DLD1 (cell line): ENCODE measurements around the gene RNLS.

ENCODE experiments used
- in situ Hi-C: cut with HindIII; loops from 2 replicates; pipeline ENCODE4 v1.10.0; 2017; ENCODE audit warnings: low sequenced_read_pairs

RNLS gene

DNA sequence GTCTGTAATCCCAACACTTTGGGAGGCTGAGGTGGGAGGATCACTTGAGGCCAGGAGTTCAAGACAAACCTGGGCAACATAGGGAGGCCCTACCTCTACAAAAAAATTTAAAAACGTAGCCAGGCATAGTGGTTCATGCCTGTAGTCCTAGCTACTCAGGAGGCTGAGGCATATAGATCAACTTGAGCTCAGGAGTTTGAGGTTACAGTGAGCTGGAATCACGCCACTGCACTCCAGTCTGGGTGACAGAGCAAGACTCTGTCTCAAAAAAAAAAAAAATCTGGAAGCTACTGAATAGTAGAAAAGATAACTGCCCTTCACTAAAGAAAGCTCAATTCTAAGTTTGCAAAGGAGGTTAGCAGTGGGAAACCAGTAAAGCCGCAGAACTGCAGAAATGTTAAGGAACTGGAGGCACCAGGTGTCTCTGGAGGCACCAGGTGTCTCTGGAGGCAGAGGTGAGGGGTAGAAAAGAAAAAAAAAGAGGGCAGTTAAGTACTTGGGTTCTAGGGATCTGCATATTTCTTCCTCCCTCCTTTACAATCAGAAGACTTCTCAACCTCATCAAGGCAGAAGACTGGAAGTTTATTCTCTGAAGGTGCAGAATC lies 56.5 kb downstream of the RNLS start:
- in situ Hi-C loops = no loop called here

DNA sequence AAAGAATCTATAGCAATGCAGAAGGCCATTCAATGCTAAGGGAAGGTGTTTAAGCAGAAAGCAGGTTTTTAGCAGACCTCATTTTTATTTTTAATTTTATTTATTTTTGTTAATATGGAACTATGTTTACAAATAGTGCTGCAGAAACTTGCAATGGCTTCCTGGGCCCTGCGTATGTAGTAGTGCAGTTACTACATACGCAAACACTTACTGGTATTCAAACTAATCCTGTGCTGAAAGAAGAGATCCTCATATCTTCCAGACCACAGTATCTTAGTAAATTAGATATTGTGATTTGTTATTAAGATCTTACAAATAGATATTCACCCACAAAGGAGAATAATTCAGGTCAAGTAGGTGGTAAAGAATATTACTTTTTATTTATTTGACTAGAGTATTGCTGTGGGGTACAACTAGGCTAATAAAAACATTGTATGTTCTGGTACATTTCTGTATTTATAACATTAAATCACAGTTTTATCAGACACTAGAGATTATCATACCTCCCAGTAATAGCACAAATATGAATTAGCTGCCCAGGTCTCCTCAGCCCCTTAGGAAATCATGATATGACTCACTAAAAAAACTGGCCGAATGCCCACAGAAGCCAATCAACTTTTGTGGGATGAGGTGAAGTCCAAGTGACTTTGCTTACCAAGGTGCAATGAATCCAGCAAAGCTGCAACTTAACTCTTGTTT lies 57.6 kb downstream of the RNLS start:
- in situ Hi-C loops = no loop called here

DNA sequence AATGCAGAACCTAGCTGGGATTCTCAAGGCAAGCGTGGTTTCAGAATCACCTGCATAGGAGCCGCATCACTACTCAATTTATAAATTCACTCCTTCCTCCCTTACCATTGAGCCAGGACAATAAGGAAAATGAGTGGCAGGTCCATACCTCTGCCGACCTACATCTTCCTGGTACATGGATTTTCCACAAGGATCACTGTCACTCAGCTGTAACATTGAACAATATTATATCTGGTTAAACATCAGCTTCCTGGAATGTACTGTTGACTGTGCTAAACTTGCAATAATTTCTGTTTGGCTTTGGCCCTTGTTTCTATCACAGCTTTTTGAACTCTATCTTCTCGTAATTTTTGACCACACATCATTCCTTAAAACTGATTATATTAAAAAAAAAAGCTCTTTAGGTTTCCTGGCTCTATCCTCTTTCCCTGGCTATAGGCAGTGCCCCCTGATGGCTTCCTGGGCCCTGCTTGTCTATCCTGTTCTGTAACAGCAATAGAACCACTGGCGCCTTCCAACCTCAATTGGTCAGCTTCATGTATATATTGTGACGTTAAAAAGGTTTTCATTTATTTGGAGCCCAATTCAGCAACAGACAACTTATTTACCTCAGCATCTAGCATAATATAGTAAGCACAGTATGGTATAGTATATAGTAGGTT lies 59.2 kb downstream of the RNLS start:
- in situ Hi-C loops = no loop called here

DNA sequence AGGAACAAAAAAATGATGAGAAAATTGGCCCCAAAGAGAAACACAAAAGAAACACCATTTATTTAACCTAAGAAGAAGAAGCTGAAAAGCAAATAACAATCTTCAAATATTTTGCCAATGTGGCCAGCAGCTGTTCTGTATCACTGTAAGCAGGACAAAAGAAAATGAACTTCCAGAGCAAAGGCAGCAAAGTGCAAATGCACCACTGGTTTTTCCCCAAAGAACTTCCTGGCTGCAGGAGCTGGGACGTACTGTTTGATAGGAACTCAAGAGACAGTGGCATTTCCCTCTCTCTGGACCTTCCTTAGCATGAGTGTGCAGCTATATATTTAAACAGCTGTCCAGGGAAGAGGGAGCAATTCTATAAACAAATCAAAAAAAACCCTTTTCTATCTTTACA lies 60.4 kb downstream of the RNLS start:
- in situ Hi-C loops = no loop called here

DNA sequence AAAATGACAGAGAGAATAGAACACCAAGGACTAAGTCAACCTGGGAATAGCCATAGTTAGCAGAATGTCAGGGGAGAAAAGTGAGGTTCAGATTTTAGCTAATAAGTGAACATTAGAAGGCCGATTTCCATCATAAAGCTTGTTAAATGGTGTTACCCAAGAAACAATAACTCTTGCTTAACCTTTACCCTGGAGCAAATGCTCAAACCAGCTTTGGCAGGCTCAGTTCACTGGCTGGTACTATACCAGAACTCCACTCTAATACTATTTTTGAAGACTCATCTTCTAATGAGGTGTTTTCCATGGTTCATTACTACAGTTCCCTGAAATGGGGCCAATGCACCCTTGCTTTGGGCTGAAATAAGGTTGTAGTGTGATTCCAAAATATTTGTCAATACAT lies 61.3 kb downstream of the RNLS start:
- in situ Hi-C loops = no loop called here

DNA sequence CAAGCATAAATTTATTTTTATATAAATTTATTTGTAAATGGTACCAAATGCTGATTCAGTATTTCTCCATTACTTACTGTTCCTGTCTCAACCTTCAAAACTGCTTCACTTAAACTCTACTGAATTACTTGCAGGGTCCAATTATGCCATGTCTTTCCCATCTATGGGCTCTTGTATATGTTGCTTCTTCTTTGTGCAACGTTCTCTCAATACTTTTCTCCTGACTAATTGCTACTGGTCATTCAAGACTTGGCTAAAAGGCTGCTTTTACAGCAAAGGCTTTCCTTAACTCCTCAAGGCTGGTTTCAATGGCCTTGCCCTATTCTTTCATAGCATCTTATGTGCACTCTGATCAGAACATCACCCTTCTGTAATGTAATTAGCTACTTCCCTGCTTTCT lies 67.9 kb downstream of the RNLS start:
- in situ Hi-C loops = no loop called here

DNA sequence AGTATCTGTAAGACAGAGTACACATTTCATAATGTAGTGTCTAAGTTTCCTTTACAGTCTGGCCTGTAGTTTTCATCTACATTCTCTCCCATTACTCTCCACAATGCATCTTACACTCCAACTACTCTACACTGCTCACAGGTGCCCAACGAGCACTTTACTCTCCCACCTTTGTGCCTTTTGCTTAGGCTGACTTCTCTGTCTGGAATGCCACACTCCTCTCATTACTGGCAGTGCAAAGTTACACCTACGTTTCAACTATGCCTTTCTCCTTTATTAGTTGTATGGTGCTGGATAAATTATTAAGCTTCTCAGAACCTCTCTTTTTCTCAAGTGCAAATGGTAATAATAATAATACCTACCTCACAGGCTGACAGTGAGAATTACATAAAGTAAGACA lies 70.5 kb downstream of the RNLS start:
- in situ Hi-C loops = no loop called here

DNA sequence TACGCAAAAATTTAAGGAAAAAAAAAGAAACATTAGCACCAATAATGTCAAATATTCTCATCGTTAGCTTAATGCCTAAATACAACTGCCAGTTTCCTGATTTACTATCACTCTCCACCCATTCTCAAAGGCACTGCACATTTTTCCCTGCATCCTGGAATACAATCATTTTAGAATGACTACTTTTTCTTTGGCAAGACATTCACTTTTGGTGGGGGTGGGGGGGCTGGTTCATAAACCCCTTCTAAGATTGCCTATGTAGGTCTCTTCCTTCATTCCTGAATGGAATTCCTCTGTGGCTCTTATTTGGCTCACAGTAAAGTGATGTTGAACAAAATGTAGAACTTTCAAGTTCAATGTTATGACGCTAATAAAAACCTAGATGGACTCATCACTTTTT lies 74.3 kb downstream of the RNLS start:
- in situ Hi-C loops = no loop called here

DNA sequence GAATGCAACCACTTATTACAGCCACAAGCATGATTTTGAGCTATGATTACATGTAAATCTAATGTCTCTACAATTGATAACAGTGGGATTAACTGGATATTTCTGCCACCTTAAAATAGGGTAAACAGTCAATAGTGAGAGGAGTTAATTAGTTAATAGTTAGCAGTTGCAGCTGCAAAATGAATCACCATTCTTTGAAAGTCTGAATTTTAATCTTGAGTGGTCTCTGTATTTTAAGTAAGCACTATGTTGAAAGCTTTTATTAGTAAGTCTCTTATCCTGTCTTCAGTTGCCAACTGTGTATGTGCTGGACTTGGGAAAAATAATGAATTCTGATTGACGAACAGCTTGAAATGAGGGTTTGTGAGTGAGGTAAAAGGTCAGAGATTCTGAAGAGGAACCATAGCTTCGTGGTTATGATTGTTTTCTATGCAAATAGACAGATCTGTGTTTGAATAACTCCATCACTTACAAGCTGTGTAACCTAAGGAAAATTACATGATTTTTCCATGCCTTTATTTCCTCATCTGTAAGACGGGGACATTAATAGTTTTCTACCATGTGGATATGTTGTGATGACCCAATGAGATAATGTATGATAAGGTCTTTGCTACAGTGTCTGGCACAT lies 75.2 kb downstream of the RNLS start:
- in situ Hi-C loops = no loop called here

DNA sequence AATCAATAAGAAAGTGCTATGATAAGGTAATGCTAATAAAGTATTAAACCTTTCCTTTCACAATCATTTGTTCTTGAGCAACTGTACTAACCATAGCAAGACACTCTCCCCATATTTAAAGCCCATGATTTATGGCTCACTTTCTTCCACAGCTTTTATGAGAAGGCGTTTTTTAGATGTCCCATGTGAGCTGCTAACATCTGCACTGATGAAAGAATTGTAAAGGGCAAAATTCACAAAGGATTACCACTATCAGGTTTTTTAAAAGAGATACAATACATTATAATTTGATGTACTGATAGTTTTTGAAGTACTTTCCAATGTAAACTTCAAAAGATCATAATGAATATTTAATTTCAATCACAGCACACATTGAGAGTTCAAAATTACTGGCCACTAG lies 75.7 kb downstream of the RNLS start:
- in situ Hi-C loops = no loop called here

DNA sequence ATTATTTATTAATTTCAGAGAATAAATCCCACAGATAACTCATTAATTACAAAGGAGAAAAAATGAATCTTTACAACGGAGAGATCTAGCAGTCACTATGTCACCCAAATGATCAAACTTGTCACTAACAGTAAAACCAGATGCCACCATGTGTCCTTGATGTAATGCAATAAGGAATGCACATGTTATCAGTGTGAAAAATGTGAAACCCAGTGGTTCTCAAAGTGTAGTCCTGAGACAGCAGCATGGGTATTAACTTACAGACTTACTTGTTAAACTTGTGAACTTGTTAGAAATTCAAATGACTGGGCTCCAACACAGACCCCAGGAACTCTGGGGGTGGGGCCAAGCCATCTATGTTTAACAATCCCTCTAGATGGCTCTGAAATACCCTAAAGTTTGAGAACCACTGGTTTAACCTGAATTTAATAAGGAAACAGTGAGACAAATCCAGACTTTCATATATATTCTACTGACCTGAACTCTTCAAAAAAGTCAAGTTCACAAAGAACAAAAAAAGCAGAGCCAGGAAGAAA lies 77.4 kb downstream of the RNLS start:
- in situ Hi-C loops = no loop called here

DNA sequence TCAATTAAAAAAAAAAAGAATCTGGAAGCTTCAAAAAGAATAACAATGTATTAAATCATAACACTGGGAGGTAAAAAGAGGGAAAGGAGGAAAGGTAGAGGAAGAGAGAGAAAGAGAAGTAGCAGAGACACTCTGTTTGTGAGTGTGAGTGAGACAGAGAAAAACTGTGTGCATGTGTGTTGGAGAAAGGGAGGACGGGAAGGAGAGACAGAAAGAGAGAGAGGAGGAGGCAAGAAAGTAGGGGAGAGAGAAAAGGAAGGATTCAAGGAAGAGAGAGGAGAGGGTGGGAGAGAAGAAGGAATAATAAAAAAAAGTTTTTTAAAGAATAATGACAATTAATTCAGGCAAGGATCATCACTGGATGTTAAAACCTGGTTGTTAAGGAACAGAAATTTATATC lies 77.9 kb downstream of the RNLS start:
- in situ Hi-C loops = no loop called here

DNA sequence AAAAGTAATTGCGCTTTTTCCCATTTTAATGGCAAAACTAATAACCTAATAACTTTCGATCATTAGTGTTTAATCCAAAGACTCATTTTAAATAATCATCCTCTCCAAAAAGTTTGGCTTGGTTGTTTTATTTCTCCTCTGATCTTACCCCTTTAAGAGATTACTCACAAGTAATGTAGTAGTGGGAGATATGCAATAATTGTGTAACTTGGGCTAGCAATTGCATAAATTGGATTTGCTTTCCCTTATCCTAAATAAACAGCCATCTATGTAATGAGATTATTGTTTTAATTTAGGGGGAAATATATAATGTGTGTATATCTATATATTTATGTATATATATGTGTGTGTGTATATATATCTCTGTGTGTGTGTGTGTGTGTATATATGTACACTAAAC lies 82.5 kb downstream of the RNLS start:
- in situ Hi-C loops = no loop called here

DNA sequence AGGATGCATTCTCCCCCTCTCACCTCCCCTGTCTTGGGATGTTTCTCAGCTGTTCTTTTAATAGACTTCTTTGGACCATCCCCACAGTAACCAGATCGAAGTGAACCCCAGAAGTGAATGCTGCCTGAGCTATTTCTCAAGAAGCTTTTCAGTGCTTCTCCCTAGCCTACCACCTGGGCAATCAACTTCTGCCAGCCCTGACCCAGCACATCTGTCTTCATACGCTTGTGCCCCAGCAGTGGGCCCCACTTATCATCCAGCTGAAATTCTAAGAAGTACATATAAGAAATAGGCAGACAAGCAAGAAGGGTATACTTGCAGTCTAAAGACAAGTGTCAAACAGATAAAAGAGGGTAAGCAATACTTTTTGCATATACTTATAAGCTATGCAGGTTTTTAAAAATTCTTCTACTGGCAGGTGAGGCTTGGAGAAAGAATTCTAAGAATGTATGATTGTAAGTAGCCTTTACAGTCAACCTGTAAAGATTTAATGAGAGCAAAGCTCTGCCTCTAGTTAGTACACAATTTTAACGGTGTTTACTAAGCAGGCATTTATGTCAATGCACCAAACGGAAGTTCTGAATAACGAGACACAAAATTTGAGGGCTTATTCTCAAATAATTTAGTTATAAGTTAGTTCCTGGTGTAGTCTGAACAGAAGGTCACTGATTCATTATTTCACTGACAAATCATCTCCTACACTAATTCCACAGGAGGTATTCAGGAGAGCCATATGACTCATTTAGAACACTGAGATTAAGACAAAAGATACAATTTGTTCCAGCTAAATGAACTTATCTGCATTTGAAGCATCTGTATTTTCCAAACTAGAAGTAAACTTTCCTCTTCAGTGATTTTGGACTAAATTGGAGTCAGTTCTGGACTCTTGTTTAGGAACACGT lies 83.3 kb downstream of the RNLS start:
- in situ Hi-C loops = no loop called here

DNA sequence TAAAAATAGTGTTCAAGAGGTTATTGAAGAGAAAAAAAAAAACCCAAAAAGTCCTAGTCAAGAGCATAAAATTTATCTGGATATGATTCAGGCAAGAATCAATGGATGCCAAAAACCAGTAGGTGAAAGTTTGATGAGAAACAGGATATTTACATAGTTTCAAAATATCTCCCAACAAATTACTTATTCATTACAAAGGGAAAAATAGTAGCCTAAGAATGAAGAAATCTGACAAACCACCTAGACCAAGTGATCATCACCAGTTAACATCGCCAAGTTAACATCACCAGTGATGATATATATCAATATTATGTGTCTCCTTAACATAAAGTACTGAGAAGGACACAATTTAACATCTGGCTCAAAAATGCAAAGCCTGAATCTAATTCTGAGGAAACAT lies 85.2 kb downstream of the RNLS start:
- in situ Hi-C loops = no loop called here

DNA sequence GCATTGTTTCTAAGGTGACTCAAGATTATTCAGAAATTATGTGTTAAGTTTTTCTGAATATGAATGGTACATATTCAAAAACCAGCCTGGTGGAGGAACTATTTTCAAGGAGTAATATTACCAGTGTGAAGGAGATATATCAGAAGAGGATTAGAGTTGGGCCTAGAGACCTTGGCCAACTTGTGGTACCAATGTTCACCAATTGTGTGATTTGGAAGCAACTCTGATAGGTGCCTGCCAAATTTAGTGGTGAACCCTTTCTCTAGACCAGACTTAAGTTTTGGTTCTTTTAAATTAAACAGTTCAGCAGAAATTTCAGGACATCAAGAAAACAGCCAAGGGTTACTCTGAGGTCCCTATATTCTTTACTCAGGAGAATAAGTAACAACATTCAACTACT lies 88.6 kb downstream of the RNLS start:
- in situ Hi-C loops = no loop called here

DNA sequence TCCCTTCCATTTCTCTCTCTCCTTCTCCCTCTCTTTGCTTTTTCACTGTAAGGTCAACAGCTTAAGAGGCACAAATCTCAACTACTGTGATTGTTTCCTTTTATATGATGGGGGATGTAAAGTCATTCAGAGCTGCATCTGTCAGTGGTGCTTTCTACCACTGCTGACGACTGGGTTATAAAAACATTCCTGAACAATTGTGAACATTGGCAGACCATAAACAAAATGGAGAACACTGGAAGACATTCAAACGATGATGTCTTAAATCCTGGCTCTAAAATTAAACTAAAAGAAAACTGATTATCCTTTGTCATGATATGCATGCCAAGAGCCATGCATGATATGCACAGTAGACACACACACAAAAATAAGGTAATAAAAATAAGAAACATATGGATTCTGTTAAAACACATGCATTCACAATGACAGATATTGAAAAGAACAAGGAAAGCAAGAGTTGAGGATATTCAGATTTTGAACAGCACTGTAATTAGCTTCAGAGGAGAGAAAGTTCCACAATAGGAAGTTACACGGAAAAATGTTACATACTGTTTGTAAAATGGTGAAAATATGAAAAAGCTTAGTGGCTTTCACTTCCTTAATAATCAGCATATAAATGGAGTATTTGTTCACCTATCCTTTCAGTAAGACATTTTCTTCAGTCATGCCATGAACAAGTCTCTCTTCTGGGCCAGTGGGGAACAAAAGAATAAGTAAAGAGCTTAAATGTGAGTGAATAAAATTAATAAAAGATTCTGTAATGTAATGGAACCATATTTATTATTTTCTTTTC lies 89.2 kb downstream of the RNLS start:
- in situ Hi-C loops = no loop called here

DNA sequence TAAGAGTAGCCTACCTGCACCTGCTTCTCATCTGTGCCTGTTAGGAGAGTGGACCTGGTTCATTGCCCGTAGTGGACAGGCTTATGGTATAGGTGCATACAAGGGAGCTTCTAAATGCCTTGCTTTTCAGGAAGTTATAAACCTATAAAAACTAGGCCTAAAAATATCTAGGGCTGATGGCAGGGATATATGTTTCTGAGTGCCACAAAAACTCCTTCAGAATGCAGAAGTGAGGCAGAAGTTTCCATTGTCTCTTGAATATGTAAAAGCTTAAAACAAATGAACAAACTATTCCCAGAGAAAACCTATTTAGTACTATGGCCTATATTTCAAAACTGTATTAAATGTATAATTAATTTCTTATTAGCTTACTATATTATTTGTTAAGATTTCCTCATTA lies 91.8 kb downstream of the RNLS start:
- in situ Hi-C loops = no loop called here

DNA sequence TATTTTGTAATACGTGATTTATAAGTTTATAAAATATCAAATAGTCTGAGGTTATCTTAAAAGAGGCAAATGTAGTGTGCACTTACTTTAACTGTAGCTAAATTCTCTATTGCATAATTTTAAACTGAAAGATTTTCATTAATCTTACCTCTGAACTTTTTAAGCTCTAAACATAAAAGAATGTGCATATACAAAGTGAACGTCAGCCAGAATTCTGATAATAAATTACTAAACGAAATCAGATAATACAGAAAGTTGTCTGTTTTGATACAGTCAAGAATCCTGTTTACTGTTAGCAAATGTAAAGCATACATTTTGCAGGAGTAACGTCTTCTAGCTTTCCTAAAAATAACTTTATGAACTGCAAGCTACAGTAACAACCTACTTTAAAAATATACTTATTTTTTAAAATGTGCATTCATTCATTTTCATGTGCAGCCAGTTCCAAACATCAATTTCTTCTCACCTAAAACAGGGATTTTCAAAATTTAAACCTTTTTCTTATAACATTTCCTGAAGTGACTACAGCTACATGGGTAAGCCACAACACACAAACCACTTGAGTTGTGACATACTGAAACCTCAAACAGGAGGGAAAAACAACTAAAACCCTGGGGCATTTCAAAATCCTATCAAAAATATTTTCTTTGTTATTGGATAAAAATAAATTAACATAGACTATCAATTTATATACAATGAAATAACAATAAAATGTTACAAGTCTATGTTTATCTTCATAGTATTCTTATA lies 92.7 kb downstream of the RNLS start:
- in situ Hi-C loops = no loop called here
